ENCODE results near the gene PUM1.

PUM1 gene

GRCh38 chr1:30900931-30901560, 164.5 kb downstream of the PUM1 start:
- H3K4me3 ChIP-seq (ENCODE audit: low read depth, low read length): no peak overlapping the region
- DNase-seq (ENCODE audit: low read depth): peak; percentile 25
- TF ChIP-seq CTCF (conservative IDR thresholded peaks at IDR 0.05; ENCODE audit: low read depth, low read length): no peak

- no peak for TF ChIP-seq CTCF (conservative IDR thresholded peaks at IDR 0.05; ENCODE audit: low read depth, low read length)
- H3K4me3 ChIP-seq (ENCODE audit: low read depth, low read length): no peak overlapping the region
- DNase-seq (ENCODE audit: low read depth): no peak
Measured at GRCh38 chr1:30900486-30900885, 165.0 kb downstream of the PUM1 start.

GRCh38 chr1:30899577-30900389, 165.7 kb downstream of the PUM1 start:
- no peak for DNase-seq (ENCODE audit: low read depth)
- no peak overlapping the region for H3K4me3 ChIP-seq (ENCODE audit: low read depth, low read length)
- TF ChIP-seq CTCF (conservative IDR thresholded peaks at IDR 0.05; ENCODE audit: low read depth, low read length): no peak

GRCh38 chr1:30898031-30898815, 167.3 kb downstream of the PUM1 start:
- H3K4me3 ChIP-seq (ENCODE audit: low read depth, low read length): no peak overlapping the region
- DNase-seq (ENCODE audit: low read depth): no peak
- no peak for TF ChIP-seq CTCF (conservative IDR thresholded peaks at IDR 0.05; ENCODE audit: low read depth, low read length)

- H3K4me3 ChIP-seq (ENCODE audit: low read depth, low read length): no peak overlapping the region
- no peak for TF ChIP-seq CTCF (conservative IDR thresholded peaks at IDR 0.05; ENCODE audit: low read depth, low read length)
- DNase-seq (ENCODE audit: low read depth): no peak
Measured at GRCh38 chr1:30896905-30897304, 168.6 kb downstream of the PUM1 start.

GRCh38 chr1:30895944-30896660, 169.4 kb downstream of the PUM1 start:
- TF ChIP-seq CTCF (conservative IDR thresholded peaks at IDR 0.05; ENCODE audit: low read depth, low read length): no peak
- no peak for DNase-seq (ENCODE audit: low read depth)
- no peak overlapping the region for H3K4me3 ChIP-seq (ENCODE audit: low read depth, low read length)
